ENCODE results near the gene ZNF417. TPM values are rescaled to one million over a fixed set of nuclear protein-coding genes. Genes with fewer than 3 reads are reported as not detected.

Gene ZNF417
- total RNA-seq = 52.0 TPM

GRCh38 chr19:57916168-57916995 lies at the start of gene ZNF417:
ZNF417 (minus strand) TSS chr19:57916592; CDS start chr19:57916411, 181 bp downstream.

GRCh38 chr19:57947419-57948134 lies 31.2 kb upstream of the ZNF417 start, which contains the start of gene ZNF256:
ZNF256 (minus strand) TSS chr19:57947706; CDS start chr19:57947474, 232 bp downstream.

GRCh38 chr19:57934820-57935665 lies 18.7 kb upstream of the ZNF417 start, which contains the start of gene ZNF418:
ZNF418 (minus strand) TSS chr19:57935402; CDS start chr19:57933822, 1,580 bp downstream.

GRCh38 chr19:57888560-57889231 lies 27.7 kb downstream of the ZNF417 start, which contains the start of gene ZNF814:
ZNF814 (minus strand) TSS chr19:57889037; CDS start chr19:57888802, 235 bp downstream.

Other genes starting within 250 kb of the ZNF417 start
- not detected for gene ZSCAN4, start 247.7 kb downstream of the ZNF417 start, total RNA-seq
- 23.9 TPM for gene ZNF551, start 234.6 kb downstream of the ZNF417 start, total RNA-seq
- gene ZNF154, start 207.4 kb downstream of the ZNF417 start, total RNA-seq = 33.0 TPM
- 27.8 TPM for gene ZNF671, start 189.0 kb downstream of the ZNF417 start, total RNA-seq
- gene ZNF776, start 169.8 kb downstream of the ZNF417 start, total RNA-seq = 48.5 TPM
- 46.6 TPM for gene ZNF586, start 146.9 kb downstream of the ZNF417 start, total RNA-seq
- 10.1 TPM for gene ZNF552, start 101.7 kb downstream of the ZNF417 start, total RNA-seq
- 30.3 TPM for gene ZNF587B, start 86.3 kb downstream of the ZNF417 start, total RNA-seq
- 65.3 TPM for gene ZNF587, start 66.7 kb downstream of the ZNF417 start, total RNA-seq
- gene ZNF814, start 27.6 kb downstream of the ZNF417 start, total RNA-seq = 32.8 TPM
- 31.7 TPM for gene ZNF418, start 18.8 kb upstream of the ZNF417 start, total RNA-seq
- gene ZNF256, start 31.1 kb upstream of the ZNF417 start, total RNA-seq = 19.6 TPM
- 0.66 TPM for gene C19orf18, start 57.9 kb upstream of the ZNF417 start, total RNA-seq
- 101 TPM for gene ZNF606, start 86.2 kb upstream of the ZNF417 start, total RNA-seq
- gene ZSCAN1, start 117.4 kb upstream of the ZNF417 start, total RNA-seq = 0.38 TPM
- gene ZNF135, start 142.7 kb upstream of the ZNF417 start, total RNA-seq = 25.1 TPM
- 140 TPM for gene ZSCAN18, start 181.6 kb upstream of the ZNF417 start, total RNA-seq
- 30.3 TPM for gene ZNF329, start 234.2 kb upstream of the ZNF417 start, total RNA-seq

All from camera-type eye (tissue), 1 donor.